22Rv1 (cell line): Measurements from ENCODE around the gene FGFR4.

Experiments used
- H3K27ac ChIP-seq: fragments of 450-650 bp; 2 replicates; pipeline ENCODE4 v1.5.1; 2017
- ZFX ChIP-seq: fragments of 450-650 bp; IDR thresholded peaks from 2 replicates; pipeline ENCODE4 v1.6.1; 2017; ENCODE audit warnings: antibody characterized with exemption, borderline replicate concordance
- TF ChIP-seq, protein P1 (sequence below): fragments of 450-650 bp; IDR thresholded peaks from 2 replicates; pipeline ENCODE4 v1.5.1; 2017; ENCODE audit warnings: mild to moderate bottlenecking

FGFR4 gene

DNA sequence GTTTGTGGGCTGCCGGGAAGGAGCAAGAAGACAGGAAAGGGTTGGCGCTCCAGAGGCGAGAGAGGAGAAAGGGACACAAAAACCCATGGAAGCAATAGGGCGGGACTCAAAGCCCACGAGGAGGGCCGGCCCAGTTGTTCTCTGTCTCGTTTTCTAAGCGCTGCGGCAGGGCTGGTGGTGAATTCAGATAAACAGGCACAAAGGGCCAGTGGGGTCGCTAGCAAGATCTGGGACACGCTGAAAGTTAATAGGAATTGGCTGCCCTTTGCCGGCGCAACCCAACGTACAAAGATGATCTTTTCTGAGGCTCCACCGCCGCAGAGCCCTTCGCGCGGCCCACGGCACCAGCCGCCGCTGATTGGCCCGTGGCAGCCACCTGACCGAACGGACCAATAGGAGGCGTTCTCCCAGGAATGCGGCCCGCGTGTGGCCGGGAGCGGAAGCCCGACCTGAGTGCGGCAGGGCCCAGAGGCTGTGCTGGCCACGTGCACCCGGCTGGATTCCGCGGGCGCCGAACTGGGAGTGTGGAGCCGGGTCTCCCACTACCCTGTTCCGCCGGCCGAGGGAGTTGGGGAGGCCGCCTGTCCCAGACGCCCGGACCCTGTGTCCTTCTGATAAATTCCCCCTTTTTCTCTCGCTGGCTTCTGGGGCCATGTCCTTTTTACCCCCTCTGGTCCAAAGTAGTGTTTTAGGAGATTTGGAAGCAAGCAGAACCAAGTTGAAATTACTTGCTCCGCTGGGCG, 30.1 kb downstream of the FGFR4 start:
- no peak overlapping the region for H3K27ac ChIP-seq
- TF ChIP-seq ZFX = no peak
- TF ChIP-seq, protein P1, sequence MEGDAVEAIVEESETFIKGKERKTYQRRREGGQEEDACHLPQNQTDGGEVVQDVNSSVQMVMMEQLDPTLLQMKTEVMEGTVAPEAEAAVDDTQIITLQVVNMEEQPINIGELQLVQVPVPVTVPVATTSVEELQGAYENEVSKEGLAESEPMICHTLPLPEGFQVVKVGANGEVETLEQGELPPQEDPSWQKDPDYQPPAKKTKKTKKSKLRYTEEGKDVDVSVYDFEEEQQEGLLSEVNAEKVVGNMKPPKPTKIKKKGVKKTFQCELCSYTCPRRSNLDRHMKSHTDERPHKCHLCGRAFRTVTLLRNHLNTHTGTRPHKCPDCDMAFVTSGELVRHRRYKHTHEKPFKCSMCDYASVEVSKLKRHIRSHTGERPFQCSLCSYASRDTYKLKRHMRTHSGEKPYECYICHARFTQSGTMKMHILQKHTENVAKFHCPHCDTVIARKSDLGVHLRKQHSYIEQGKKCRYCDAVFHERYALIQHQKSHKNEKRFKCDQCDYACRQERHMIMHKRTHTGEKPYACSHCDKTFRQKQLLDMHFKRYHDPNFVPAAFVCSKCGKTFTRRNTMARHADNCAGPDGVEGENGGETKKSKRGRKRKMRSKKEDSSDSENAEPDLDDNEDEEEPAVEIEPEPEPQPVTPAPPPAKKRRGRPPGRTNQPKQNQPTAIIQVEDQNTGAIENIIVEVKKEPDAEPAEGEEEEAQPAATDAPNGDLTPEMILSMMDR = no peak

DNA sequence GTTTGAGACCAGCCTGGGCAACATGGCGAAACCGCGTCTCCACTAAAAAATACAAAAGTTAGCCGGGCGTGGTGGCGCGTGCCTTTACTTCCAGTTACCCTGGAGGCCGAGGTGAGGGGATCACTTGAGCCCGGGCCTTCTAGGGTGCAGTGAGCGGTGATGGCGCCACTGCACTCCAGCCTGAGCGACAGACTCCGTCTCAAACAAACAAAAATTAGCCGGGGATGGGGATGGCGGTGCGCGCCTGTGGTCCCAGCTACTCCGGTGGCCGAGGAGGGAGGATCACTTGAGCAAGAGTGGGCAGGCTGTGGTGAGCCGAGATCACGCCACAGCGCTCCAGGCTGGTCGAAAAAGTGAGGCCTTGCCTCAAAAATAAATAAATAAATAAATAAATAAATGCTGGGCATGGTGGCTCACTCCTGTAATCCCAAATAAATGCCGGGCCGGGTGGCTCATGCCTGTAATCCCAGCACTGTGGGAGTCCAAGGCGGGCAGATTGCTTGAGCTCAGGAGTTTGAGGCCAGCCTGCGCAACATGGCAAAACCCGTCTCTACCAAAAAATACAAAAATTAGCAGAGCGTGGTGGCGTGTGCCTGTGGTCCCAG, 30.8 kb downstream of the FGFR4 start:
- TF ChIP-seq, protein P1 = no peak
- no peak overlapping the region for H3K27ac ChIP-seq

DNA sequence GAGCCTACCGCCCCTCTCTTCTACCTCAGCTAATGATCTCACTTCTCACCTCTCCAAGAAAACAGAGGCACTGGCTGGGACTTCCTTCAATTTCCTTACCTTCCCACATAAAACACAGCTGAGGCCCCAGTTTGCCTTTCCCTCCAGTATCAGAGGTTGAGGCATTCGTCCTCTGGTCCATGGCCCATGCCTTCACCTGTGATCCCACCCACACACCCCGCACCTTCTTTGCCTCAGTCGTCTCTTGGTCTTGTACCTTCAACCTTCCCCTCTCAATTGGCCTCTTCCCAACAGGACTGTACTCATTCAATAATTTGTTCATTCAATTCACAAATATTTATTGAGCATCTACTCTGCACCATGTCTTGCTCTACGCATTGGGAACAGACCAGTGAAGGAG, 35.9 kb downstream of the FGFR4 start:
- TF ChIP-seq ZFX = no peak
- TF ChIP-seq, protein P1 = no peak
- H3K27ac ChIP-seq = no peak overlapping the region

DNA sequence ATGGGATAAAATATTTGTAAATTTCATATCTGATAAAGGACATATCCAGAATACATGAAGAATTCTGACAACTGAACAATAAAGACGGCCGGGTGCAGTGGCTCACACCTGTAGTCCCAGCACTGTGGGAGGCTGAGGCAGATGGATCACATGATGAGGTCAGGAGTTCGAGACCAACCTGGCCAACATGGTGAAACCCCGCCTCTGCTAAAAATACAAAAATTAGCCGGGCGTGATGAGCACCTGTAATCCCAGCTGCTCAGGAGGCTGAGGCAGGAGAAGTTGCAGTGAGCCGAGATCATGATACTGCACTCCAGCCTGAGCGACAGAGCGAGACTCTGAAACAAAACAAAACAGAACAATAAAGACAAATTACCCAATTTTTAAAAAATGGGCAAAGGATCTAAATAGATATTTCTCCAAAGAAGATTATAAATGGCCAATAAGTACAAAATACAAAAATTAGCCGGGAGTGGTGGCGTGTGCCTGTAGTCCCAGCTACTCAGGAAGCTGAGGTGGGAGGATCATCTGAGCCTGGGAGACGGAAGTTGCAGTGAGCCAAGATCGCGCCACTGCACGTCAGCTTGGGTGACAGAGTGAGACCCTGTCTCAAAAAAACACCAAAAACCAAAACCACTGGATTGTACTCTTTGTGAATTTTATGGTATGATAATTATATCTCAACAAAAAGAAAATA, 37.2 kb downstream of the FGFR4 start:
- TF ChIP-seq, protein P1 = no peak
- no peak for TF ChIP-seq ZFX
- H3K27ac ChIP-seq = no peak overlapping the region

DNA sequence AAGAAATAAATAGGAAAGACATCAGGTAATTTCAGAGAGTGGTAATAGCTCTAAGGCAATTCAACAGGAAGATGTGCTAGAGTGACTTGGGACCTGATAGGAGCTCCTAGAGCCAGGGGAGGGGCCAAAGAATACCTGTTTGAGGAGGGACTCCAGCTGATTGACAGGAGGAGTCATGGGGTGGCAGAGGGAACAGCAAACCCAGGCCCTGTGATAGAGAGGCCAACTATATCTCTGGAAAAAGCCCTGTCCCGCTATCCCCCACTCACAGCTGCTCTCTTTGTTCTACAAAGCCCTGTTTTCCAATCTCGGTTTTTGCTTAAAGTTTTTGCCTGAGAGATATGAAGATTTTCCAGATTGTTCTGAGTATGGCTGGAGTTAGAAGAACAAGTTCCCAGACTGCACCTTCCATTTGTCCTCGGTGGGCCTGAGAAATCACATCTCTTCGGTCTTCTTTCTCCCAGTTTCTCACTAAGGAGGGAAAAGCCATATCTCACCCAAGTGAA, 37.8 kb downstream of the FGFR4 start:
- no peak overlapping the region for H3K27ac ChIP-seq
- TF ChIP-seq, protein P1 = no peak
- no peak for TF ChIP-seq ZFX

DNA sequence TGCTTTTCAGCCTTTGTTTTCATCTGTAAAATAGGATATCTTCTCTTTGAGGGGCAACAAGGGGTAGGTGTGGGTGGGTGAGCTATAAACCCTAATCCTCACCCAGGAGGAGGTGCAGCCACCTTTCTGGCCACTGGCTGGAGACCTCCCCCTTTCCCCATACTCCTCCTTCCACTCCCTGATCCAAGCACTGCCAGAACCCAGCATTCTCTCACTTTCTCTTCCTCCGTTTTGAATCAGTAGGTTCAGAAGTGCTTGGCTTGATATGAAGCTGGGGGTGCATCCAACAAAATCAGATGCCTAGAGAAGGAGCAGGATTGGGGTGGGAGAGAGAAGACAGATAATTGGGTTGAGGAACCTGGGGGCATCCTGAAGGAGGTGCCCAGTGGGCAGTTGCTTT, 40.1 kb downstream of the FGFR4 start:
- no peak overlapping the region for H3K27ac ChIP-seq
- no peak for TF ChIP-seq ZFX
- TF ChIP-seq, protein P1 = no peak

DNA sequence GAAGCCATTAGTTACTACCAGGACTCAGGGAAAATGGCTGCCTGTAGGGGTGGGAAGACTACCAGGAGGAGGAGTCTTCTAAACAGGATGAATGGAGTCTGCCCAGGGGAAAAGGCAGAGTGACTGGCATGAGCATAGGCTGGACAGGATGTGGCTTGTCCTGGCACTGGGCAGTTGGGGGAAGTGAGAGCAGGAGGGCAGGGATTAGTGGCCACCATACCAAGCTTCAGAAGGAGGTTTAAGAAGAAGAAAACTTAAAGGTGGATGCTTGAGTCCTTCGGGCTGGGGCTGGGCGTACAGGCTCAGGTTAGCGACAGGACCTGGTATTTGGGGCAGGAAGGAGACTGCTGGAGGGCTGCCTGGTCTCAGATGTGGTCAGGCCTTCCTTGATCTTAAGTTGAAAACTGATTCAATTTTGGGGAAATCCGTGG, 41.9 kb downstream of the FGFR4 start:
- TF ChIP-seq ZFX = no peak
- TF ChIP-seq, protein P1 = no peak
- no peak overlapping the region for H3K27ac ChIP-seq
